Activated effector memory CD4-positive, alpha-beta T cell treated with Interleukin-2 at 50 U/mL for 16 hours (primary cell): ENCODE data around the gene TMEM272.

Source experiments
- DNase-seq: peaks from one replicate; pipeline ENCODE4 v3.0.0-alpha.2; 2020

The TMEM272 gene

GRCh38 chr13:51803422-51804294, 41.3 kb downstream of the TMEM272 start, which contains the start of gene DHRS12:
TSS of gene DHRS12 (minus strand) at chr13:51804163. CDS start at chr13:51799659, 4,504 bp downstream.
- DNase-seq: peak; percentile 79

GRCh38 chr13:51802631-51803418, 42.2 kb downstream of the TMEM272 start:
- DNase-seq: no peak

- no peak for DNase-seq
Measured at GRCh38 chr13:51801631-51802099, 43.3 kb downstream of the TMEM272 start.

DNA sequence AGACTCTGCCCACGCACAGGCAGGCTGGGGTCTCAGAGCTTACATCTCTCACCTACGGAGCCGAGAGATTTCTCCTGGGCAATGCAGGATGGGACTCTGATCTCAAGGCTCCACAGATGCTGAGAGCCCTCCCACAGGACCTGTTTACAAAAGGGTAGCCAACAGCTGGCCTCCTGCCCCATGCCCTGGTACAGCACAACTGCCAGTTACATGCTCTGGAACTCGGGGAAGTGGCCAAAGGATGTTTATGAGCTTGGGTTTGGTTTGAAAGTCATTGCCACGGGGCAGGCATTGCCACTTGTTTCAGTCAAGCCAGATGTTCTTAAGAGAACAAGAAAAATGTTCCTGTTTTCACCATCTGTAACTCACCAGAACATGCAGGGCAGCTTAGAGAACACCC, 44.5 kb downstream of the TMEM272 start:
- no peak for DNase-seq

GRCh38 chr13:51799261-51799660, 45.7 kb downstream of the TMEM272 start:
- DNase-seq: no peak

GRCh38 chr13:51797664-51798488, 47.1 kb downstream of the TMEM272 start:
- DNase-seq: peak; percentile 43

DNA sequence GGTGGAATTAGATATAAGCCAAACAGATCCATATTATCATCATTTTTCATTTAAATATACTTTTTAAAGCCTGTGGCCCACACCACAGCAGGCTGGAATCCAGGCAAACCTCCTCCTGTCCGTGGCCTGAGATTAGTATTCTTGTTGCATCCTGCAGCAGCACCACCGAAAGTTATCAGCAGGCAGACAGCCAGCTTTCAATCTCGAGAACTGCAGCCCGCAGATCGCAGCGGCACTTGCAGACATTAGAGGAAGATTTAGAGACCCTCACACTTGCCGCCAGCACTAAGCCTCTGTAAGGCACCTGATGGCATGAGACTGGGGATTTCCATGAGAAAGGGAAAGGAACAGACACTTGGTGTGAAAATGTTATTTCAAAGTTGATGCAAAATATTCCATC, 48.4 kb downstream of the TMEM272 start:
- DNase-seq: no peak

DNA sequence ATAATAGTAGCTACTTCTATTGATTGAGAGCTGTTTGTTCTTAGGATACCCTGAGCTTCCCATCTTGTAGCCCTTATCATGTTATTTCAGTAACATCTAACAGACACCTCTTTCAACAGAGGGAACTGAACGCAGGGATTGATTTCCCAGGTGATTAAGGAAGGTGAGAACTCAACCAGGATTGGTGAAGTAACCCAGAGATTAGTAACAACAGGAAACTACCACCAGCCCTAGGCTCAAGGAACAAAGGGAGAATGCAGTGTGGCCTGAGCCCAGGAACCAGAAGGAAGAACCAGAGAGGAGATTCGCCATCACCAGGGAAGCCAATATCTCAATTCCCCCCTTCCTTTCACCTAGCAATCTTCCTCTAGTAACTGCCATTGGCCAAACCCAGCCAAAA, 49.6 kb downstream of the TMEM272 start:
- DNase-seq: no peak

DNA sequence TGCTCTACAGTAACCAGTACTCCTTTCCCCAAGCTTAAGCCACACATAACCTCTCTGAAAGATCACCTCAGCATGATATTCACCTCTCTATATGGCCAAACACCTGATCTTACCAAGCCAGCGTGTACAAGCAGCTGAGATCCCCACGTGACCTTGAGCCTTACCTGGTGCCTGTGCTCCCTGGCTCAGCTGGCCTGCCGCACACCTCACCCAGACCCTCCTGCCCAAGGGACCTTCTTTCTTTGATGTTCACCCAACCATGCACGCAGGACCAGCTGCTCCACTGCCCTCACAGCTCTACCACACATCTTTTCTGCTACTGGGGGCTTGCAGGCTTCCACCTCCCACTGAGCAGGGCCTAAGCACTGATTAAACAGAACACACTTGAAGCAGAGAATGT, 50.0 kb downstream of the TMEM272 start:
- DNase-seq: no peak

DNA sequence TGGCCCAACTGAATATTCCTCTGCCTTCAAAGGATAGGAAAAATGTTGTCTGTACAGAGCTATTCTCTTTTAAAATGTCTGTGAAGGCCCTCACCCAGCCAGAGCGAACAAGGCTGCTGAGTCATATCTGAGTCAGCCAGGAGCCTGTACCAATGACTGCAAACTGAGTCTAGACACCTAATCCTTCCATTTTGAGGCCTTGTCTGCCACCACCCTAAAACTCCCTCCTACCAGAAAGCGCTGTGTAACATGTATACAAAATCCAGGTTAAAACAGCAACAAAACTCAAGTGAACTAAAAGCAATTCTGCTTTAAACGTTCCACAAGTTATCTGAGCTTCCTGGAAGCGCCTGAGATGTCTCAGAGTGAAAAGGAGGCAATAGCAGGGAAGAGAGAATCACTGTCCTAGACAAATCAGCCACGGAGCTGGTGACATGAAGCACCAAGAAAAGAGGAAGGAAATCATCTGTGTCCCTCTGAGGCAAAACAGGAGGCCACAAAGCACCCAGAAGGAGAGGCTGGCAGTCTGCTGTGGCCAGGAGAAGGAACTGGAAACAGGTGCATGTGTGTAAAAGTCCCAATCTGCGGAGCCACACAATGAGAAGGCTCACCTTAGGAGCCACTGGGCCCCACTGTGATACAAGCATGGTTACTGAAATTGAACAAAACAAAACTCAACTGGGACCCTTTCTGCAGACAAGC, 51.3 kb downstream of the TMEM272 start:
- DNase-seq: no peak

GRCh38 chr13:51786425-51787265, 58.3 kb downstream of the TMEM272 start:
- no peak for DNase-seq

DNA sequence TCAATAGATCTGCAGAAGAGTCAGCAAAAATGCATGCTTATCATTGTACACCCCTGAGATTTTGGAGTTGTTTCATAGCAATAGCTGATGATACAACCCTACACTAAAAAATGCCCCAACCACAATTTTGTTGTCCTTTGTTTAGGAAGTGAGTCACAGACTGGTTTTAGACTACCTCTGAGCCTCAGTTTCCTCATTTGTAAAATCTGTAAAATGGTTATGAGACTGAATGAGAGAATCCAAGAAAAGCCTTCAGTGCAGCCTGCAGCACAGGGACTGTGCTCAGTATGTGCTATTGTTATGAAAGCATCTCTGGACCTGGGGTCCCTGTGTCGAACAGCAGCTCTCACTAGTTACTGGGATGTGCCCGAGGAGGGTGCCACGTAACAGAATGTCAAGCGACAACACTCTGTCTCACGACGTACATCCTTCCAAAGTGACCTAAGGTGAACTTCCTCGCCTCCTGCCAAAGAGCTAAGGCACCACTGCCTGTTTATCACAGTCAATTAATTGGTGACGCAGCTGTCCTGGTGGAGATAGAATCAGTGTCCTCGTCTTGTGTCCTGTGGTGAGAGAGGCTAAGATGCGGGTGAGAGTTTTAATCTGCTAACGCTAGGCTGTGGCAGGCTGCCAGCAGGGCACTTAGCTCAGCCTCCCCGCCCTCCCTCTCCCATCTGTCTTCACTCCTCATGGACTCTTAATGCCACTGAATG, 59.1 kb downstream of the TMEM272 start:
- no peak for DNase-seq

DNA sequence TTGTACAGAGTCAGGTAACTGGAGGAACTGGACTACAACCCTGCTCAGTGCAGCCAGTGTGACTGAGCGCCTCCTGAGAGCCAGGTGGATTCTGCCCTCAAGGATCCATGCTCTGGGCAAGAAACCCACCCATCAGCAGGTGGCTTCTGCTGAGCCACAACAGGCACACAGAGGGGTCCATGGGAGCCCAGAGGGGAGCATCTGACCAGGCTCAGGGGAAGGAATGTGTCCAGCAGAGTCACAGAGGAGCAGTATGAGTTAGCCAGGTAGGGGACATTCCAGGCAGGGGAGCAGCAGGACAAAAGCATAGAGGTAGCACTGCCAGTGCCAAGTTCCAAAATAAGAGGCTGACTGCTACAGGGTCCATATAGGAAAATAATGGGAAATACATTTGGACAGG, 60.9 kb downstream of the TMEM272 start:
- no peak for DNase-seq

DNA sequence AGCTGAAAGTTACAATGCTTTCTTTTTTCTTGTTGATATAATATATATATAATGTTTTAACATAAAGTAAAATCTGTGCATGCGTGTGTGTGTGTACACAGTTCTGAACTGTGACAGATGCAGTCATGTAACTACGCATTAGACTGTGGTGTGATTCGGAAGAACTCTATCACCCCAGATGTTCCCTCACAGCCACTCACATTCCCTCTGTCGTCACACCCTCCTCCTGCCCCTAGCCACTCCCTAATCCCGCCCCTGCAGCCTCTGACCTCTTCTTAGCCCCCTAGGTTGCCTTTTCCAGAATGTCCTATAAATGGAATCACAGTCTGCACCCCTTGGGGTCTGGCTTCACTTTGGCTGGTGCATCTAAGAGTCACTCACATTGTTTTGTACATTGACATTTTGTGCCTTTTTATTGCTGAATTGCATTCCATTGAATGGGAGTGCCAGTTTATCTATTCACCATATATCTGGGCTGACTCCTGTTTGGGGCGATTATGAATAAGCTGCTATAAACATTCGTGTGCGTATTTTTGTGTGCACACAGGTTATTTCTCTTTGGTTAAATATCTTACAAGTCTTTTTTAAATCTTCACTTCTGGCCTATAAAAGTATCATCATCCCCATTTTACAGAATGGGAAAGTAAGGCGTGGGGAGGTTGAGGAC, 61.4 kb downstream of the TMEM272 start:
- DNase-seq: no peak

DNA sequence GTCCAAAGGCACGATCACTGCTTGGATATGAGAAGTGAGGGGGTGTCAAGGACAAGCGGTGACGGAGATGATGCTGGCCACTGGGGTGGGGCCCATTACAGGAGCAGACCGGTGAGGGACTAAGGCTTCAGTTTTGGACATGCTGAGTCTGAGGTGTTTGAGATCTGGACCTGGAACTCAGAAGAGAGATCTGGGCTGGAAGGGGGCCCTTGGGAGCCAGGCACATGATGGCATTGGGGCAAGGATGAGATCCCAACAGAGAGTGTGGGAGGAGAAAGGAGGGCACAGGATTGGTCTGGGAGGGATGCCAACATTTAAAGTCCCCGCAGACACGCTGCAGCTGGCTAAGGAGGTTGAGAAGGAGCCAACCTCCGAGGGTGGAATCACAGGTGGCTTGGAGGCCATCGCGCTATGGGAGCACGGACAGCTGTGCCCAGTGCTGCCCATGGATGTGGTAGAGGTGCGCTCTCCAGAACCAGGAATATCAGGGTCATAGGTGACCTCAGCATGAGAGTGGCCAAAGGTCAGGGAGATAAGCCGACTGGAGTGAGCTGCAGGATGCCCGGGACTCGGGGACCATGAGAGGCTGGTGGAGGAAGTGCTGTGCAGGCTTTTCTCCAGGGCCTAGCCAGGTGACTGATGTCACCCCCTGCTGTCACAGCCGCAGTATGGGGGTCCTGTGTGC, 62.8 kb downstream of the TMEM272 start:
- DNase-seq: no peak

DNA sequence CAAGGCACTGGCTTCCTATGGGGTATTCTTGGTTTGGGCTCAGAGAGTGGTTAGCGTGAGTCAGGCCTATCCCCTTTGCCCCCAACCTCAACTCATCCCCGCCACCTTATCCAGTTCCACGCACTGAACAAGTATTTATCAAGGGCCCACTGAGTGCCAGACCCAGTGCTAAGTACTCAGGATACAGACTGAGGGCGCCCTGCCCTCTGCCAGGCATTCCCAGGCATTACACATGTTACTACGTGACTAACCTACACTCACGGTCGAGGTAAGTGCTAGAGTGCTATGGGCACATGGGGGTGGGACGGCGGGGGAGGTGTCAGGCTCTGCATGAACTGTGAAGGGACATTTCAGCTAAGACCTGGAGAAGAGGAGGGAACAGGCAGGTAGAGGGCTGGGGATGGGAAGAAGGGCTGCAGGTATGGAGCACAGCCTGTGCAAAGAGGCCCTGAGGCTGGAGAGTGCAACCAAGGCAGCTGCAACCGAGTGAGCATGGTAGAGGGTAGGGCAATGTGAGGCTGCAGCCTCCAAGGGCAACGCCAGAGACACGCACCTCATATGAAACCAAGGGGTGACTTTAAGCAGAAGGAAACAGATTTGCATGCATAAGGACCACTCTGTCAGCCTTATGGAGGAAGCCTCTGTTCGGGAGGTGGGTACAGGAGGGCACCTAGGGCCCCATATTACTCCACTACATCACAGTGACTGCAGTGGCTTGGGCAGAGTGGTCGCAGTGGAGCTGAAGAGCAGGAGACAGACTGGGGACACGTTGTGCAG, 63.5 kb downstream of the TMEM272 start:
- no peak for DNase-seq

DNA sequence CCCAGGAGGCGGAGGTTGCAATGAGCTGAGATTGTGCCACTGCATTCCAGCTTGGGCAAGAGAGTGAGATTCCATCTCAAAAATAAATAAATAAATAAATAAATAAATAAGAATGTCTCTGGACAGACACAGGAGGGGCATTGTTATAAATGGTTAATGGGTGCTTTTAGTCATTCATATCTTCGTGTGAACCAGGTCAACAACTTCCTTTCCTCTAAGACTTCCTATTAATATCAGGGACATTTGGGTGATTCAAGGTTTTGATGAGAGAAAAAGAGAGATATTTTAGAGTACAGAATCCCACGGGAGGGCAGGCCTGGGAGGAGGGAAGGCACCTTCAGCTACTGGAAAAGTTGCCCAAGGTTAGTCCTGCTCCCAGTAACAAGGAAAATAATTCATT, 64.9 kb downstream of the TMEM272 start:
- DNase-seq: no peak

DNA sequence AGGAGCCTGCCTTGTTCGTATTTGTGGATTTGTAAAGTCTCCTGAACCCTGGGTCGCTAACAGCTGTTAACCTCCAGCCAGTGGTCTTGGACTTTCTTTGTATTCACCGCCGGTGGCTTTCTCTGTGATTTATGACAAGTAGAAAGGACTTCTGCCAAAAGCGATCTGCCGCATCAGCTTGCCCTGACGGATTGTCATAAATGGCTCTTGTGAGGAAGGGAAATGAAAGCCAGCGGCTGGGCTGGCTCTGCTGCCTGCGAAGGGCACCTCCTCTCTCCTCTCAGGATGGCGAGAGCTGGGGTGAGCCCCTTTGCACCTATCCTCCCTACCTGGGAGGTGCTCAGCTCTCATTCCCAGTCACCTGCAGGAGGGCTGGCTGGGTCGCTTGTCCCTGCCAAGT, 66.6 kb downstream of the TMEM272 start:
- DNase-seq: no peak

DNA sequence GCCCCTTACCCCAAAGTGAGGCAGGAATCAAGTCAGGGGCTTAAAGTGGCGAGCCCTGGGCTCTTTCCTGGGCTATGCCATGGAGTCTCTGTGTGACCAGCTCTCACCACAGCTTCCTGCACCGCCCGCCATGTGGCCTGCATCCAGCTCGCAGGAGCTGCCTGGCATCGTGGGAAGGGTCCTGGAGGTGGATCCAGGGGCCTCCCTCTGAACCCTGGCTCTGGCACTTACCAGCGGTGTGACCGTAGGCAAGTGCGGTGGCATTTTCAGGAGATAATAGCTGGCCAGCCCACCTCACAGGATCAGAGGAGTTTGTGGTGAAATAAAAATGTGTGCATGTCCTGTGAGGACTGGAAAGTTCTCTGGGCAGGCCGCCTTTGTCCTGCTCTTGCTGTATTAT, 67.1 kb downstream of the TMEM272 start:
- DNase-seq: no peak
